ENCODE data around the gene CPT1A. TPM values are rescaled to one million over a fixed set of nuclear protein-coding genes. Genes with fewer than 3 reads are reported as not detected.

Gene CPT1A
- total and polyA plus RNA-seq, 8 donors = 7.0 to 103 (median 30.1) TPM

DNA sequence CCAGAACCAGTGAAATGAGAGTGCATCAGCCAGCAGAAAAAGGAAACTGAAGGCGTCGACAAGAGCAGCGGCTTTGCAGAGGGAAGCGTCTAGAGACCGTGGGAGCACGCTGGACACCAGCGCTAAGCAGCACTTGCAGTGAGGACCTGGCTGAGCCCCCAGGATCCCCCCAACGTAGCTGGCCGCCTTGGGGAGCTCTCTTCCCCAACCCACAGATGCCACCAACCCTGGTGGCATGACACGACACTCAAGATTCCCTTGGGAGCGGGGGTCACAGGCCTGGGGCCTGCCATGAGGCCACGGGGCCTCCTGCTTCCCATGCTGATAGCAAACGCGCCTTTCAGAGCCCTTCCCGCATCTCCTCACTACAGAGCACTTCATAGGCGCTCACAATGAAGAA is 77.0 kb downstream of the CPT1A start:
- H3K27ac ChIP-seq = no peak overlapping the region
- no peaks in the 10 kb centered on the region for H3K4me1 ChIP-seq
- H3K9me3 ChIP-seq = no peaks in the 10 kb centered on the region
- H3K36me3 ChIP-seq = peaks cover 48 to 100% (median 98%) of the 10 kb centered on the region in 4 donors
- no peak for DNase-seq
- TF ChIP-seq POLR2A (IDR thresholded peaks at IDR 0.05) (no peak), EP300 (IDR thresholded peaks at IDR 0.05) (no peak), POLR2AphosphoS5 (IDR thresholded peaks at IDR 0.05) (no peak)
- TF ChIP-seq, protein P1, sequence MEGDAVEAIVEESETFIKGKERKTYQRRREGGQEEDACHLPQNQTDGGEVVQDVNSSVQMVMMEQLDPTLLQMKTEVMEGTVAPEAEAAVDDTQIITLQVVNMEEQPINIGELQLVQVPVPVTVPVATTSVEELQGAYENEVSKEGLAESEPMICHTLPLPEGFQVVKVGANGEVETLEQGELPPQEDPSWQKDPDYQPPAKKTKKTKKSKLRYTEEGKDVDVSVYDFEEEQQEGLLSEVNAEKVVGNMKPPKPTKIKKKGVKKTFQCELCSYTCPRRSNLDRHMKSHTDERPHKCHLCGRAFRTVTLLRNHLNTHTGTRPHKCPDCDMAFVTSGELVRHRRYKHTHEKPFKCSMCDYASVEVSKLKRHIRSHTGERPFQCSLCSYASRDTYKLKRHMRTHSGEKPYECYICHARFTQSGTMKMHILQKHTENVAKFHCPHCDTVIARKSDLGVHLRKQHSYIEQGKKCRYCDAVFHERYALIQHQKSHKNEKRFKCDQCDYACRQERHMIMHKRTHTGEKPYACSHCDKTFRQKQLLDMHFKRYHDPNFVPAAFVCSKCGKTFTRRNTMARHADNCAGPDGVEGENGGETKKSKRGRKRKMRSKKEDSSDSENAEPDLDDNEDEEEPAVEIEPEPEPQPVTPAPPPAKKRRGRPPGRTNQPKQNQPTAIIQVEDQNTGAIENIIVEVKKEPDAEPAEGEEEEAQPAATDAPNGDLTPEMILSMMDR (IDR thresholded peaks at IDR 0.05) = no peak
- intact Hi-C loops (cut with DNase I; ENCODE audit: low total_unique reads) = no loop called here
- WGBS, 5 donors = 85 to 90% (median 86%) methylated on average over 16 of the region's 16 CpGs
- no peaks in the 10 kb centered on the region for H3K27me3 ChIP-seq
- H3K4me3 ChIP-seq = no peak overlapping the region

DNA sequence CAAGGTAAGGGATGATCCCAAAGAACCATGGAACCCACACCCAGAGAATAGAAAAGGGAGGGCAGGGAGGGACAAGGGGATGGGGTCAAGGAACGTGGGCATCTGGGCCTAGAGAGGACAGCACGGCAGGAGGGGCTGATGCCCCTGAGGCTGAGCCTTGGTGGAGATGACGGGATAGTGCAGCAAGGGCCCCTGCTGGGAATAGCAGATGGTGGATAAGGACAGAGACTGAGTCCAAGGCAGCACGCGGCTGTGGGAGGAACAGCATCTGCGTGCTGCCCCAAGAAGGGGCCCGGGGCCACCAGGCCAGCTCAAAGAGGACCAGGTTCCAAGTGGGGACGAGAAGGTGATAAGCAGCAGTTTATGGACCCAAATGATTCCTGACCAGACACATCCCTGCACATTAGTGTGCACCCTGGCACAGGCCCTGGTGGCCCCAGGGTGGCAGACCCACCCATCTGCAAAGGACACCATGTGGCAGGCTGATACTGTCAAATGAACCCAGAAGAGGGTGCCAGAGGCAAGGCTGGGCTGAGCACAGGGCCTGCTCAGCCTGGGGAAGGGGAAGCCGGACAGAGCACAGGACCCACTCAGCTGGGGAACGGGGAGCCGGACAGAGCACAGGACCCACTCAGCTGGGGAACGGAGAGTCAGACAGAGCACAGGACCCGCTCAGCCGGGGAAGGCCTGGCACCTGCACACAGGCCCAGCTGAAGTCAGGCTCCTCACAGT is 77.6 kb downstream of the CPT1A start:
- TF ChIP-seq, protein P1 (IDR thresholded peaks at IDR 0.05) = no peak
- TF ChIP-seq POLR2A (IDR thresholded peaks at IDR 0.05) = no peak
- TF ChIP-seq POLR2AphosphoS5 (IDR thresholded peaks at IDR 0.05) = no peak
- Histone ChIP-seq H3K4me3 (no peak overlapping the region), H3K27ac (no peak overlapping the region), H3K4me1 (no peaks in the 10 kb centered on the region), H3K9me3 (no peaks in the 10 kb centered on the region), H3K27me3 (no peaks in the 10 kb centered on the region), H3K36me3 (peaks cover 53 to 100% (median 98%) of the 10 kb centered on the region in 4 donors)
- no peak for DNase-seq
- WGBS, 5 donors = 89 to 95% (median 91%) methylated on average over 13 to 14 of the region's 14 CpGs
- intact Hi-C loops (cut with DNase I; ENCODE audit: low total_unique reads) = no loop called here

DNA sequence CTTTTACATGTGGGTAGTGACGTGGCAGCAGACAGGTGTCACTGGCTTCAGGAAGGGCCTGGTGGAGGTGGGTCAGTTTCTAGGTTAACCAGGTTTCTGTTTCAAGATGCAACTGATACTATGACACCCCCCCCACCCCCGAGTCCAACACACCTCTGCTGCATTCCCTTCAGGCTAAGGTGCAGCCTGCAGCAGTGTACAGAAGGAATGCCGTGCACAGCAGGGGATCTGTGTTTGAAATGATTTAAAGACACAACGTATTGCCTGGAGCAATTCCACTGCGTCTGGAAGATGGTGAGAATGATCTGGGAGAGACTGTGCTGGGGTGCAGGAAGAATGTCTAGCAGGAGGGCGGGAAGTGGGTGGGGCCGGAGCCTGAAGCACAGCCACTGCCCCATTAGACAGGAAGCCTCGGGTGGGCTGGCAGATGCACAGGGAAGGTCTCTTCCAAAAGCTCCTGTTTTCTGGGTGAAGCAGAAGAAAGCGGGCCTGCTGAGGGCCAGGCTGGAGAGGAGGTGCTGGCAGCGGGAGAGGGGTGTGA is 78.5 kb downstream of the CPT1A start:
- no peak for DNase-seq
- H3K27me3 ChIP-seq = no peaks in the 10 kb centered on the region
- no peaks in the 10 kb centered on the region for H3K4me1 ChIP-seq
- TF ChIP-seq, protein P1 (IDR thresholded peaks at IDR 0.05) = no peak
- TF ChIP-seq EP300 (IDR thresholded peaks at IDR 0.05) (no peak), POLR2A (IDR thresholded peaks at IDR 0.05) (no peak), POLR2AphosphoS5 (IDR thresholded peaks at IDR 0.05) (no peak)
- H3K27ac ChIP-seq = no peak overlapping the region
- intact Hi-C loops (cut with DNase I; ENCODE audit: low total_unique reads) = no loop called here
- no peaks in the 10 kb centered on the region for H3K9me3 ChIP-seq
- WGBS, 5 donors = 68 to 79% (median 76%) methylated on average over 10 of the region's 10 CpGs
- no peak overlapping the region for H3K4me3 ChIP-seq
- peaks cover 57 to 100% (median 98%) of the 10 kb centered on the region in 4 donors for H3K36me3 ChIP-seq

- Histone ChIP-seq H3K27me3 (no peaks in the 10 kb centered on the region), H3K4me3 (no peak overlapping the region), H3K9me3 (no peaks in the 10 kb centered on the region), H3K36me3 (peaks cover 64 to 100% (median 100%) of the 10 kb centered on the region in 4 donors), H3K27ac (no peak overlapping the region), H3K4me1 (no peaks in the 10 kb centered on the region)
- TF ChIP-seq POLR2A (IDR thresholded peaks at IDR 0.05) (no peak), POLR2AphosphoS5 (IDR thresholded peaks at IDR 0.05) (no peak), EP300 (IDR thresholded peaks at IDR 0.05) (no peak)
- TF ChIP-seq, protein P1 (IDR thresholded peaks at IDR 0.05) = no peak
- intact Hi-C loops (cut with DNase I; ENCODE audit: low total_unique reads) = no loop called here
- DNase-seq = no peak
- WGBS, 5 donors = 87 to 91% (median 89%) methylated on average over 14 to 15 of the region's 15 CpGs
Measured at GRCh38 chr11:68762481-68762880, 79.2 kb downstream of the CPT1A start.
